T-helper 1 cell (primary cell): Measurements from ENCODE around the gene ADGRD1.

Experiments used
- DNase-seq, 5 donors: peaks; one replicate each; pipeline ENCODE4 v3.0.0-alpha.2; 2012 to 2020

ADGRD1 gene

GRCh38 chr12:131044760-131045381, 91.2 kb downstream of the ADGRD1 start:
- no peak for DNase-seq

GRCh38 chr12:131045705-131046460, 92.2 kb downstream of the ADGRD1 start:
- no peak for DNase-seq

GRCh38 chr12:131046813-131047788, 93.4 kb downstream of the ADGRD1 start:
- DNase-seq: no peak

- no peak for DNase-seq
These were observed 94.3 kb downstream of the ADGRD1 start for GRCh38 chr12:131047789-131048610.

- no peak for DNase-seq
These were observed 94.9 kb downstream of the ADGRD1 start for GRCh38 chr12:131048611-131048990.

GRCh38 chr12:131049002-131049401, 95.3 kb downstream of the ADGRD1 start:
- DNase-seq: no peak

GRCh38 chr12:131049549-131050339, 96.0 kb downstream of the ADGRD1 start:
- DNase-seq: no peak

GRCh38 chr12:131050463-131051154, 96.9 kb downstream of the ADGRD1 start:
- DNase-seq: no peak

GRCh38 chr12:131051155-131051473, 97.4 kb downstream of the ADGRD1 start:
- no peak for DNase-seq

GRCh38 chr12:131052063-131052781, 98.5 kb downstream of the ADGRD1 start:
- DNase-seq: no peak

- no peak for DNase-seq
These were observed 99.2 kb downstream of the ADGRD1 start for GRCh38 chr12:131052929-131053328.

- DNase-seq: no peak
These were observed 99.9 kb downstream of the ADGRD1 start for GRCh38 chr12:131053567-131053966.

GRCh38 chr12:131054345-131055092, 100.8 kb downstream of the ADGRD1 start:
- DNase-seq: no peak

GRCh38 chr12:131055093-131055465, 101.4 kb downstream of the ADGRD1 start:
- no peak for DNase-seq

GRCh38 chr12:131055596-131056233, 102.0 kb downstream of the ADGRD1 start:
- DNase-seq: no peak

- no peak for DNase-seq
These were observed 102.9 kb downstream of the ADGRD1 start for GRCh38 chr12:131056626-131057025.

- DNase-seq: no peak
These were observed 103.6 kb downstream of the ADGRD1 start for GRCh38 chr12:131057211-131057721.

- DNase-seq: no peak
These were observed 104.2 kb downstream of the ADGRD1 start for GRCh38 chr12:131057722-131058515.
